Hematopoietic multipotent progenitor cell treated with erythropoietin and hydrocortisone succinate and interleukin-3 and kit ligand, for 6 days (in vitro differentiated cells): ENCODE measurements around the gene PLEKHG7.
A peak's percentile ranks its signal among the peaks of the same experiment; 100 is the strongest.
"Not testable (repeated sequence)": the region's sequence is repeated elsewhere in the genome, so short reads cannot be mapped to it uniquely, and the experiment has no call there.

Experiments used
- DNase-seq: peaks from one replicate; pipeline ENCODE4 v3.0.0-alpha.2; 2015

PLEKHG7 gene

DNA sequence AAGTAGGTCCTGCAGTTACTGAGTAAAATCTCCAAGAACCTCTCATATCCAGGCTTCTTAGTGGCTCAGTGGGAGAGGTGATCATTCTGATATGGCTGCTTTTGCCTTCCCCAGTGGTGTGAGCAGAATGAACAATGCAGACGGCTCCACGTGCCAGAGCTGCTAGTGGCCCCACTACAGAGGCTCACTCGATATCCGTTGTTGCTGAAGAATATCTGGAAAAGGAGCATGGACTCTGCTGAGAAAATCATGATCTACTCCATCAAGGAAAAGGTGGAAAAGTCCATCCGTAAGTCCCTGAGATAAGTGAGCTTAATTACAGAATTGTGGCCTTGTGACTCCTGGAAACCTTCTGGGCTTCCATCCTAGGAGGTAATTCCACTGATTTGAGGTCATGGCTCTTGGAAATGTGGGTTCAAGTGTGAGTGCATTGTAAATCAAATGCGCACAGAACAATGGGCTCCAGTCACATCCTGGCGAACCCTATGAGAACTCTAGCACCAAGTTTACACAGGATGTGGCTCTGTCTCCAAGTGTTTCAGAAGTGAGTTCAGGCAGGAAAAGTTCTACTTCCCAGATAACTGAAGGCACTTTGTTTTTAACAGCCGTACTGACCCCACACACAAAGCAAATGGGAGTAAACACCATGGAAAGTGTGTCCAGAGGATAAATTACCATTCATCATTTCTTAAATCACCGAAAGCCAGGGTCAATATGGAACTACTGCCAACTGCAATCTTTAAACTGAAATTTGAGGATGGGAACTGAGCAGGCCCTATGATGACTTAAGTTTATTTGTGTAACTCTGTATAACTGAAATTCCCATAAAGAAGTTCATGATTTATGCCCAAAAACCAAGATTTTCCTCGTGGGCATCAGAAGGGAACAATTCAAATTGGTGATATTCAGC lies 51.4 kb downstream of the PLEKHG7 start:
- DNase-seq, result no peak

DNA sequence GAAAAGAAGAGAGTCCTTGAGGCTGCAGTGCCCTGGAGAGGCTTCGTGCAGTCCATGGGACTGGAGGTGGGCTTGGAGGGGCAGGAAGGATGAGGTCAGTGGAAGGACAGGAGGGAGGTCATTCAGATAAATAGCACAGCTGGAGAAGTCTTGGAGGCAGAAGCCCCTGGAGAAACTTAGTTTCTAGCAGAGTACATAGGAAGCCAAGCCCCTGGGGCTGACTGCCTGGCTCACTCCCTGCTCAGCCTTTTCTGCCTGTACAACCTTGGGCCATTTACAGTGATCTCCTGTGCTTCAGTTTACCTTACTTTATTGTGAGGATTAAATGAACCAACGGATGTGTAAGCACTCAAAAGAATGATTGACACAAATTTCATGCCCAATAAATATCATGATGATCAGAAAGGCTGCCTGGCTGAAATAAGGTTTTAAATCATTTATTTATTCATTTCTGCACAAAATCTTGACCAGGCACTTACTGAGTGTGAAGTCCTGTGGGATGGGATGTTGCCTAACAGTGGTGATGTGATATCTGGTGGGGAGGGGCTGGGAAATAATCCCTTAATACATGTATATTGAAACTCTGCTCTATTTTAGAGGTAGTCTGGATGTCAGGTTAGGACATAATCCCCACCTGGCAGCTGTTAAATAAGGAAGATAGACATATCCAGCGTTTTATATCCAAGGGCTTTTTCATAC lies 54.3 kb downstream of the PLEKHG7 start:
- DNase-seq, result no peak

DNA sequence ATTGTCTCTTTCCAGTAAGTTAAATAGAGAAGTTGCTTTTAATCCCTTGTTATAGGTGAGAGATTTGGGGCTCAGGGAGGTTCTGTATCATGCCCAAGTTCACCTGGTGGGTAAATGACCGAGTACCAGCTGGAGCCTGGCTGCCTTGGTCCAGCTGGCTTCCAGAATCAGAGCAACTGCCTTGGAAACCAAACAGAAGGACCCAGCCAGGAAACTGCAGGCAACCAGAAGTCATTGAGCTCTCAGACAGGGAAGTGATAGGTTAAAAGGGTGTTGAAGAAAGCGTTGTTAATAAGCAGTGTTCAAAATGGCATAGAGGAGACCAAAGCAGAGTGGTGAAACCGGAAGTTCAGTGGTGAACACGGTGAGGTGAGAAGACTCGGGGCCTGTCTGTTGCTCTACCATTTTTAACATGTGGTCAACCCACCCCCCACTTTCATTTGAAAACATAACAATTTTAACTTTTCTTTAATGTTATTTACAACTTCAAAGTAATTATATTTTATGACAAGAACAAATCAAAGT lies 54.9 kb downstream of the PLEKHG7 start:
- DNase-seq, result no peak

DNA sequence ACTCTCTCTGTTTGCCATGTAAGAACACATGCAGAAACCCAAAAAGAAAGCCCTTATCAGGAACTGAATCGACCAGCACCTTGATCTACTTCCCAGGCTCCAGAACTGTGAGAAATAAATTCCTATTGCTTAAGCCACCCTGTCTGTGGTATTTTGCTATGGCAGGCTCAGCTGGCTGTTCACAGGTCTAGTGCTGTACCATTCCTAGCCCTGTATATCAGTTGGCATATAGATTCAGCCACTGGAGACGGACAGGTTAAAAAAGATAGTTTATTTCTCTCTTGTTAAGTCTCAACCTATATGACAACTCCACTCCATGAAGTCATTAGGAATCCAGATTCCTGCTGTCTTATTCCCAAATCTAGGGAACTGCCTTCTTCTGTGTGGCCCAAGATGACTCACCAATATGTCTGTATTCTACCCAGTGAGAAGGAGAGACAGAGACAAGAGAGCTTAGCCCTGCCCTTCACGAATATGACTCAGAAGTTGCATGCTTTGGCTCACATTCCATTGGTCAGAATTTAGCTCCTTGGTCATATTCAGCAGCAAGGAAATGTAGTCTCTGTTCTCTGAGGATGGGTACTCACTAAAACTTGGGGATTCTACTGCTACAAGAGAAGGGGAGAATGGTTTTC lies 57.0 kb downstream of the PLEKHG7 start:
- DNase-seq, result no peak

DNA sequence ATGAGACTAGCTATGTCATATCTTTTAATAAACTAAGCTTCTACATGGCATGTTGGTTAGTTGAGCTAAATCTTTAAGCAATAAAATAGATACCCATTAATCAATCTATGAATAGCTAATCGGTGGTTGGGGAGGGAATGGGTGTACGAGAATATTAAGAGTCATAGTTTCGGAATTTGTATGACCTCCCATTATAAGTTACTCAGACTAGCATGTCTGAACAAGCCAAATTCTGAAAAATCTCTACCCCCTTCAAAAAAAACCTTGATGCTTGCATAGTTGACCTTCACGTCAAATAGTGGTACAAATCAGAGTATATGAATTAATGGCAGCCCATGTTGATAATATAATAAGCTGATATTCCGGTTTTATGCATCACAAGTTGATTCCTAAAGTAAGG lies 60.0 kb downstream of the PLEKHG7 start:
- DNase-seq, result no peak

DNA sequence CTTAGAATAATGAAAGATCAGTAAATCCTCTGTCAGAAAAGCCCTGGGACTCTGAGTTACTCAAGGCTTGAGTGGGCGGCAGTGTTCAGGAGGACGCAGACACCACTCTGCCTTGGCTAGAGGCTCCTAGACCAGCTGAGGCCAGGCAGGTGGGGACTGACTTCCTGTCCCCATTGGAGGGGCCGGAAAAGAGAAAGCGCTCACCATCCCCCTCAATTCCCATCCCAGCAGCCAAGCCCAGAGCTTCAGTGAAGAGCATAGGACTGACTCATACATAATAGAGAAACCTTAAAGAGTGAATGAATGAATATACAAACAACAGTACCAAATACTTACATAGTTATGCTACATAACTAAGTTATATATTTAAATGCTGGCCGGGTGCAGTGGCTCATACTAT lies 62.0 kb downstream of the PLEKHG7 start:
- no peak for DNase-seq

DNA sequence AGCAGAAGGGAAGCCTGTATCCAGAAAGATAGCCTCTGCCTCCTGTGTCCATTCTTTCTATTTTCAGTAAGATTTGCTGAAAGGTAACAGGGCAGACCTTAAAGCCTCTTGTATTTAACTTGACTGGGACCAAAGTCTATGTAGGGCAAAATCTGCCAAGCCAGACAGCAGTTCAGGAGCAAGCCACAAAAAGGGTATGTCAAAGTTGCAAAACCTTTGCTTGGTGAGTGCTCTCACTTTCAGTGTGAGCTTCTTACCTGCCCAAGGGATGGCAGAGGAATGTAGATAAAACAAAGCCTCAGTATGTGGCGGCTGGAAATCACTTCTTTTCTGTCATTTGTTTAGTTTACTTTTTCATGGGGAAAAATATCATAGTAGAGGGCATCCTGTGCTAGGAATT lies 63.1 kb downstream of the PLEKHG7 start:
- DNase-seq, result no peak

DNA sequence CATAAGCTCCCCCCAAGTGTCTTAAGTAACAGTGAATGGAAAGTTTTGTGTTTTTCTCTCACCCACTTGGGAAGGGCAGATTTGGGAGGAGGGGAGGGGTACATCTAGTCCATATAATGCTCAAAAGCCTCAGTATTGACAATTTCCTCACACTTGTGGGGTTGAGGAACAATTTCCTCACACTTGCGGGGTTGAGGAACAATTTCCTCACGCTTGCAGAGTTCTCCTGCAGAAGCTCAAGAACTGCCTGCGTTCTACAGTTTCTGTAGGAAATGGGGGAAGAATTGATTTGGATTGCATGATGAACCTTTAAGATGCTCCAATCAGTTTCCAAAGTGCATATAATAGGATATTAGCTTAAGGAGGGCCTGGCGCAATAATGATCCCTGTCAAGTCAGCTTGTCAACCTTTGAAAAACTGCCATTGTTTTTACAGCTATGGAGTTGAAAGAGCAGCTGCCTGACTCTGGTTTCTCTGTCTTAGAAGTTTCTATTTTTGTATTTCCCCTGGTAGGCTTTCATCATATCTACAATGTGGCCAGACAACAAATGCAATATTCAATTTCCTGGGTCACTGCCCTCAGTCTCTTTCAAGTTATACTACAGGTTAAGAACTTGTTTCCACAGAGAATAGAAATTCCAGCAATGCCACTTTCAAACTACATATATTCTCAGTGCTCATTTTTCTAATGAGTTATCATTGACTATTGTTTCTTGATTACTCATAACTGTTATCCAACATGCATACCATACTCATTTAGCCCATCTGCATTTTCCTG lies 66.5 kb downstream of the PLEKHG7 start:
- peak; percentile 16 for DNase-seq

DNA sequence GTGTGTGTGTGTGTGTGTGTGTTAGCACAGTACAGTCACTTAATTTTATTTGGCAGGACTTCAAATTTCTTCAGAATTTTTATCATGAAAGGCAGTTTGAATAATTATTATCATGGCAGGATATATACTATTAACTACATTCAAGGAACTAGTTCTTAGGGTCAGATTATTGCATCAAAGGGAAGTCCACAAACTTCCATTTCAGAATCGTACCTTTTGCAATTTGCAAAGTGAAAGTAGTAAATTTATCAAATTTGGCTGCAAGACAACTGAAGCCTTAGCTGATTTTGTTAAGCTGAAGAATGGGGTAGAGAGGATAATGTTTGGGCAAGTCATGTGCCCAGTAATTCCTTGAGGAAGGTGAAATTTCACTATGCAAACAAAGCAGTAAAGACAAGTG lies 68.2 kb downstream of the PLEKHG7 start:
- peak; percentile 9 for DNase-seq

DNA sequence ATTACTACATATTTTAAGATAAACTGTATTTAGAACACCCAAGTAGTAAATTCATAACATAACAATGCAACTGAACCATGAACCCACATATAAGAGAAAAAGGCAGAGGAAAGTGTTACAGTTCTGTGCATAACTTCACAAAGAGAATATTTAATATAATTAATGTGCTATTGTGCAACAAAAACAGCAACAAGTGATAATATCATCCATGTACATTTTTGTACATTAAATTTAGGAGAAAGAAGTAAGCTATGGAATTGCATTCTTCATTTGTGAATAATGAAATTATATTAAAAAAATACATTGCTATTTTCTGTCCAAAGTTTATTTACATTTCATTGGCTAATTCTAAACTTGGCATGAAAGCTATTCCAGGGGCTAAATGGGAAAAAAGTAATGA lies 72.6 kb downstream of the PLEKHG7 start:
- no peak for DNase-seq

DNA sequence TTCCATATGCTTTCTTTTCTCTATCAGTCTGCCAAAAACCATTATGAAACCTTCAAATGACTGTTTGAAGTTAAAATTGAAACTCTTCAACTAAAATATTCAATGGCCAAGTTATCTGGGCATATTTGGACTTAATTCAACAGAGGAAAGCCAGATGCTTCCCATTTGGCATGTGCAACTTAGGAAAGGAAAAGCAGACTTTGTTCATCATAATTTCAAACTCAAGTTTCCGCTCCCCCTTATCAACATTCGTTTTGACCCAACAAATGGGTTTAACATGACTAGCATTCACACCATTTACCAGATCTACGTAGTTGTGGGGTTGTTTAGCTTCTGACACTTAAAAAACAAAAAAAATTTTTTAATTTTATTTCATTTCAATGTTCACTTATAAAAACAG lies 75.7 kb downstream of the PLEKHG7 start:
- no peak for DNase-seq

DNA sequence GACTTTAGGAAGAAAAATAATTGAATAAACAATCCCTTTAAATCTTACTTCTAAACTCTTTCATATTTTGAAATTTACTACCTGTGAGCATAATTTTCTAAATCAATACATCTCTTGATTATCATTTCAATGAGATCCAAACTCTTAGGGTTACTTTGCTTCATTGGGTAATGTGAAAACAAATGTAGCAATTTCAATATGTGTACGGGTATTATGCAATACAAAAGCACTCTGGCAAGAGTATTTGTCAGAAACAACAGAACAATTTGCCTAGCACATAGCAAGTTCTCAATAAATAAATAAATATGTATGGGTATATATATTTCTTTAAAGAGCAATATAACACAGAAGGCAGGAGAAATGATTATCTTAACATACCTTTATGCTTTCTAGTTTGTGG lies 77.1 kb downstream of the PLEKHG7 start:
- DNase-seq, result no peak

DNA sequence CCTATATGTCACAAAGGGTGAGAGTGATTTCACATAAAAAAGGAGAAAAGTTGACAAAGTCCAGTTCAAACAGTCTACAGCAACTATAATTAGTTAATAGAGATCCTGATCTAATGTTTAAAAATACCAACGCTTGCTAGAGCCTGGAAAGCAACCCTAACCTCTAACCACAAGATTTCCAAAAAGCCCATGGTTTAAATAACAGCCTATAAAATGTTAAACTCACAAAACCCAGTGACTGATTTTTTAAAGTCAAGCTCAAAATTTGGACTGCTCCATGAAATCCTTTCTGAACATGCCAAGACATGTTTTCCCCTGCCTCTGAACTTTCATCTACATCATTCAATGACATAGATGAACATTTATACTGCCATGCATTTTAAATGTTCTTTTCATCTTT lies 81.6 kb downstream of the PLEKHG7 start:
- DNase-seq, result no peak

DNA sequence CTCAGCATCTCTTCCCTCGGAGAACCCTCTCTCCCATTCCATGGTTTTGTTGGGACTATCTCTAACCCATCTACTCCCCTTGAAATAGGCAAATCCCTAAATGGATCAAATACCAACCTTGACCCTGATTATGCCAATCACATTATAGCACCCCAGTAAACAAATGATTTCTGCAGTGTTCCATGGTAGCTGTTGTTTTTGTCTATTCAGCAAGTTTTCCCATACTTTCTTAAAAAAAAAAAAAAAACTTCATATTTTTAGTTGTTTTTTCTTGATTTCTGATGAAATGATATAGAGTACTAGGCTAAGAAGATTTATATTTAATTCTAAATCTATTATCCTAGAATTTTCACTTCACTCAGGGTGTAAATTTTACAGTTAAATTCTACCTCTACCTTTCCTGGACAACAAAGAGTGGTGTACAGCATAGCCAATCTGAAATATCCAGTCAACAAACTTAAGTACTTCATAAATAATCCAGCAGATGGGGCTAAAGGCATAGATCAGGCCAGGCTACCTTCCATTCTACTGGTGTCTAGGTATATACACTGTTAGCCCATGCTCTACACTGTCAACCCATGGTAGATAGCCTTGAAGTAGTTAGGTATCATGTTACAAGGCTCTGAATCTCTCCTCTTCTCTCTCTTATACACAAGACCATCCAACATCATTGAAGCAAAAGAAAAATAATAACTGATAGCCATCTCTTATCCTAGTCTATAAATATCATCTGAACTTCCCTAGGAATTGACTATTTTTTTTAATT lies 82.2 kb downstream of the PLEKHG7 start:
- peak; percentile 90 for DNase-seq

DNA sequence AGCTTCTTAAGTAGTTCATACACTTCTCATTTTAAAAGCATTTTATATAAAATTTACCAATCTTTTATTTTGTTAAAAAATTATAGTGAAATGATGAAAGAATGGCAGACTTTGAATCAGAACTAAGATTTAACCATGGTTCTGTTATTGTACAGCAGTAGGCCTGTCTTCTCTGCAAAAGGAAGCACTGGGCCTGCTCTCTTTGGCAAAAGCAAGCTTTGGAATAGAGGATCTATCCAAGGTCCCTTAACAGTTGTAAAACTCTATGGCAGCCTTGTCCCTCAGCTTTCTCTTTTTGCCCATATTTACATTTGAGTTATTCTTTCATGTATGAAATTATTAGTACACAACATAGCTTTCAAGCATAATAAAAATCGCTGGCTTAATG lies 82.8 kb downstream of the PLEKHG7 start:
- no peak for DNase-seq

DNA sequence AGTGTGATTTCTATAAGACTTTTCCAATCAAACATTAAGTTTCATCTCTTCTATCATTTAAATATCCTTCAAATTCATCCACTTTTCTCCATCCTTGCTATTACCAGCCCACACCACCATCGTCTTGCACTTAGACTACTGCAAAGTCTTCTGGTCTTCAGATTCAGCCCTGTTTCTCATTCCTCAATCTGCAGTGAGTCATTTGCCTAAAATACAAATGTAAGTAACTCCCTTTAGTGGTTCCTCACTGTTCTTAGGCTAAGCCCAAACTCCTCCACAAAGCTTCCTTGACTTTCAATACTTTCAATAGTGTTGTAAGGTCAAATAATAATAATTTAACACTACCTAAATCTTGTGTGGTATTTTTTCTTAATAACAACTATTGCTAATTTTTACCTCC lies 83.3 kb downstream of the PLEKHG7 start:
- no peak for DNase-seq

DNA sequence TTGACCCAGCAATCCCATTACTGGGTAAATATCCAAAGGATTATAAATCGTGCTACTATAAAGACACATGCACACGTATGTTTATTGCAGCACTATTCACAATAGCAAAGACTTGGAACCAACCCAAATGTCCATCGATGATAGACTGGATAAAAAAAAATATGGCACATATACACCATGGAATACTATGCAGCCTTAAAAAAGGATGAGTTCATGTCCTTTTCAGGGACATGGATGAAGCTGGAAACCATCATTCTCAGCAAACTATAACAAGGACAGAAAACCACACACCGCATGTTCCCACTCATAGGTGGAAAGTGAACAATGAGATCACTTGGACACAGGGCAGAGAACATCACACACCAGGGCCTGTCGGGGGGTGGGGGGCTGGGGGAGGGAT lies 91.6 kb downstream of the PLEKHG7 start:
- DNase-seq, result not testable (repeated sequence)

DNA sequence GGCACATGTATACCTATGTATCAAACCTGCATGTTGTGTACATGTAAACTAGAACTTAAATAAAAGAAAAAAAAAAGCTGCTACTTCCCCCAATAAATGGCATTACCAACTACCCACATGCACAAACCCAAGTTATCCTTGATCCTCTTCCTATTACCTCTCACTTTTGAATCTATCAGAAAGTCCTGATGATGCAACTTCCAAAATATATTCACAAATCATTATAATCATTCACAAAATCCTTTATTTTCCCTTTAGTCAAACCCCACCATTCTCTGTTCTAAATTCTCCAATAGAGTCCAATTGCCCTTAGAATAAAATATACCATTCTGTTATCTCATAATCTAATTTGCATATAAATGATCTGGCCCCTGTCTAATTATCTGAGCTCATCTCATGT lies 92.0 kb downstream of the PLEKHG7 start:
- DNase-seq, result no peak

DNA sequence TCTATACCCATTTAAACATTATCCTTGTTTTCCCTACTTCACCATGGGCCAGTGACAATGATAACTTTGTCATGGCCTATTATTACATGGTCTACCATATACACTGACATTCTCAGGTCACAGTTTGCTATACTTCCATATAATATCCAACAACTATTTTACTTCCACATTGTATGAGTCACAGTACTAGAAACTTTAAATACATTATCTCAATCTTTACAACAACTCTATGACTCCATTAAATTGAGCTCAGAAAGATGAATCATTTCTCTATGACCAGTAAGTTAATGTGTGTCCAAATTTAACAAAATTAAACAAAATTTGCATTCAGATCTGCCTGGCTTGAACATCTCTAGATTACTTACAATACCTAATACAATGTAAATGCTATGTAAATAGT lies 93.9 kb downstream of the PLEKHG7 start:
- DNase-seq, result no peak

DNA sequence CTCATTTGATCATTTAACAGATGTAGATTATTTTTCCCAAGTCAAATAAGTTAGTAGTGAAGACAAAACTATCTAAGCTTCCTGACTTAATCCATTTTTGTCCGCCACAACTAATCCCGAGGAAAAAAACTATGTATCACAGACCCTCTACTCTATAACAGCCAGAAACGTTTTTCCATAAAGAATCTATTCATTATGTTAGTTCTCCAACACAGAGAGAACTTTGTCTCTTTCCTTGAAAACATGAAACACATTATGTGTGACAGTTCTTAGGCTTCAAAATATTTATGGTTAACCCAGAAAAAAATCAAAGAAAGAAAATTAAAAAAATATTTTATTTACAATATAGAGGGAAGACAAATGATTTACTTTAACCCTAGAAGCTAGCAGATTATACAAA lies 100.1 kb downstream of the PLEKHG7 start:
- DNase-seq, result no peak

DNA sequence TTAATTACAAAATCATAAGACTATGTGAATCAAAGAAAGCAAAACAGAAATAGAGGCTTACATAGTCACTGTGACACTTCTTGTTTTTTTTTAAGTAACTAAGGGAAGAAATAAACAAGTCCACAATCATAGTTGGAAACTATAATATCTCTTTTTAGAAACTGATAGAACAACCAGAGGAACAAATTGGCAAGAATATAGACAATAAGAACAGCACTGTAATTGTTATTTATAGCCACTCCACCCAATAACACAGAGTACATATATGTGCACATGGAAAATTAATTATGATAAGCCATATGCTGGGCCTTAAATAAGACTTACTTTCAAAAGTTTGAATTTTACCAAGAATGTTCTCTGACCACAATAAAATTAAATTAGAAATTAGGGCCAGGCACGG lies 101.1 kb downstream of the PLEKHG7 start:
- DNase-seq, result no peak

DNA sequence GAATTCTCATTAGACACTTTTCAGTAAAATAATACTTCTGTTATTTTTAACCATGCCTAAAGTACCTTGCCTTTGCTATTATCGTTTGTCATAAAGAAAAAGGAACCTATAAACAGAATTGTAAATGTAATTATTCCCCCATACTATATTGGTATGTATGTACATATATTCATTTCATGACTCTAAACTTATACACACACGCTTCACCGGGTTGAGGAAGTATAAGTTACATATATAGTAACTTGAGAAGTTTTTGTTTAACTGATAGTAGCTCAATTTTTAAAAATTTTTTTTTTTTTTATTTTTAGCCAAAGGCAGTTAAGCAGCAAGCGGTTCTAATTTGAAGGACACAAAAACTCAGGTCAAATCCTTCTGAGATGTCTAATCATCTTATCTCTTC lies 107.6 kb downstream of the PLEKHG7 start:
- DNase-seq, result no peak
